Measurements from ENCODE around the gene SC5D. TPM values are rescaled to one million over a fixed set of nuclear protein-coding genes. Genes with fewer than 3 reads are reported as not detected.

The SC5D gene
- total RNA-seq, 4 donors from 2014 or later: 16.3 to 43.4 (median 29.8) TPM

DNA sequence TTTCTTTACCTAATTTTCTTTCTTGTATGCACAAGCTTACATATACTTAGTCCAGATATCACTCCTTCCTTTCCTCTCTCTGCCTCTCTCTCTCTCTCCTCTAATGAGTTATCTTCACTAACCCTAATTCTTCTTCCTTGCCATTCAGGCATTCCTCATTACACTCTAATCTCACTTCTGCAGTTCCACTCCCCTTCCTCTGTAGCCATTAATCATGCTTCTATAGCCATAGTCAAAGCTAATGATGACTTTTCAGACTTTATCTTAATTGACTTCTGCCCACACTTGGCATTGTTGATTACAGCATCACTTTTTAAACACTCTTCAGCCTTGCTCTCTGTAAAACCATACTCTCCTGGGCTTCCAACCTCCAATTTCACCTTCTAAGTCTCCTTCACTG lies 35.3 kb upstream of the SC5D start:
- H3K27me3 ChIP-seq: no peaks in the 10 kb centered on the region
- TF ChIP-seq POLR2A (IDR thresholded peaks at IDR 0.05) (no peak), EP300 (IDR thresholded peaks at IDR 0.05) (no peak), POLR2AphosphoS5 (IDR thresholded peaks at IDR 0.05) (no peak), CTCF (IDR thresholded peaks at IDR 0.05) (no peak)
- no peaks in the 10 kb centered on the region for H3K4me1 ChIP-seq
- H3K36me3 ChIP-seq: no peaks in the 10 kb centered on the region
- no peak overlapping the region for H3K4me3 ChIP-seq
- H3K9me3 ChIP-seq: no peaks in the 10 kb centered on the region
- no peak for DNase-seq (ENCODE audit: low spot score in 2 of 2)
- no peak overlapping the region for H3K27ac ChIP-seq

GRCh38 chr11:121257976-121258375 lies 34.6 kb upstream of the SC5D start:
- no peaks in the 10 kb centered on the region for H3K27me3 ChIP-seq
- DNase-seq (ENCODE audit: low spot score in 2 of 2): no peak
- no peaks in the 10 kb centered on the region for H3K9me3 ChIP-seq
- TF ChIP-seq POLR2A (IDR thresholded peaks at IDR 0.05): no peak
- no peak for TF ChIP-seq EP300 (IDR thresholded peaks at IDR 0.05)
- no peak for TF ChIP-seq POLR2AphosphoS5 (IDR thresholded peaks at IDR 0.05)
- TF ChIP-seq CTCF (IDR thresholded peaks at IDR 0.05): no peak
- H3K4me1 ChIP-seq: no peaks in the 10 kb centered on the region
- WGBS: 61% methylated on average over 1 of the region's 1 CpG
- H3K27ac ChIP-seq: no peak overlapping the region
- H3K36me3 ChIP-seq: no peaks in the 10 kb centered on the region
- no peak overlapping the region for H3K4me3 ChIP-seq

- no peaks in the 10 kb centered on the region for H3K36me3 ChIP-seq
- peaks cover 13% of the 10 kb centered on the region for H3K27me3 ChIP-seq
- H3K27ac ChIP-seq: no peak overlapping the region
- H3K4me3 ChIP-seq: no peak overlapping the region
- H3K9me3 ChIP-seq: no peaks in the 10 kb centered on the region
- no peak for DNase-seq (ENCODE audit: low spot score in 2 of 2)
- no peaks in the 10 kb centered on the region for H3K4me1 ChIP-seq
- 90% methylated on average over 4 of the region's 6 CpGs for WGBS
- TF ChIP-seq EP300 (IDR thresholded peaks at IDR 0.05): no peak
- TF ChIP-seq POLR2AphosphoS5 (IDR thresholded peaks at IDR 0.05): no peak
- no peak for TF ChIP-seq CTCF (IDR thresholded peaks at IDR 0.05)
- TF ChIP-seq POLR2A (IDR thresholded peaks at IDR 0.05): no peak
These were observed 27.0 kb upstream of the SC5D start for GRCh38 chr11:121265586-121265985.

GRCh38 chr11:121268581-121268980 lies 24.0 kb upstream of the SC5D start:
- Histone ChIP-seq H3K27ac (no peak overlapping the region), H3K27me3 (peaks cover 13% of the 10 kb centered on the region)
- TF ChIP-seq EP300 (IDR thresholded peaks at IDR 0.05) (no peak), CTCF (IDR thresholded peaks at IDR 0.05) (no peak), POLR2A (IDR thresholded peaks at IDR 0.05) (no peak), POLR2AphosphoS5 (IDR thresholded peaks at IDR 0.05) (no peak)

DNA sequence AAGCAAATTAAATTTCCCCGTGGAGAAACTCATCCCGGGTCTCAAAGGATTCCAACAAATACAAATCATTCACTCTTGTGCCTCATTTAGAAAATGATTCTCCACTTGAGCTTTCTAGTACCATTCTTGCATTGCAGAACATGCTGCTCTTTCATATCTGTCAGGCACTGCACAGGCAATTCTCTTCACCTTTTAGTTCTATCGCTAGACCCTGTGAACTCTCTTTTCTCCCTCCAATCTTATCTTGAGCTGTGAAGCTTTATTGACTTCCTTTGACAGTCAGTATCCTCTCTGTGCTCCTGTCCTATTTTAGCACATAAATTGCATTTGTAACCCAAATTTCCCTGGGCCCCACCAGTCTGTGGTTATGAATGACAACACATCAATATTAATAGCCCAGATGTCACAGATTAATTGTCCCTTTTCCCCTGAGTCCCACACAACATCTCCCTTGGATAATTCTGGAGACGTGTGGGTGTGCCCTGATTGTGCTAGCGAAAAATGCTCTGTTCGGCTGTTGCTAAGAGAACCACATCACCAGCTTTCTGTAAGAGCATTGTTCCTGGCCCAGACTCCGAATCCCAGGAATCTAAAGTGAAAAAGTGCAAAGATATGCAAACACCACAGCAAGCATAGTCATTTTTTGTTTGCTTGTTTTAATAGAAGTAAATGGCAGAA lies 22.4 kb upstream of the SC5D start:
- Histone ChIP-seq H3K4me3 (no peak overlapping the region), H3K36me3 (no peaks in the 10 kb centered on the region), H3K4me1 (no peaks in the 10 kb centered on the region), H3K27ac (no peak overlapping the region), H3K9me3 (no peaks in the 10 kb centered on the region), H3K27me3 (peaks cover 13% of the 10 kb centered on the region)
- WGBS: 51% methylated on average over 7 of the region's 7 CpGs
- no peak for DNase-seq (ENCODE audit: low spot score in 2 of 2)
- TF ChIP-seq CTCF (IDR thresholded peaks at IDR 0.05) (no peak), POLR2AphosphoS5 (IDR thresholded peaks at IDR 0.05) (no peak), EP300 (IDR thresholded peaks at IDR 0.05) (no peak), POLR2A (IDR thresholded peaks at IDR 0.05) (no peak)

More at GRCh38 chr11:121268581-121268980, 24.0 kb upstream of the SC5D start:
- Histone ChIP-seq H3K36me3 (no peaks in the 10 kb centered on the region), H3K4me3 (no peak overlapping the region), H3K4me1 (no peaks in the 10 kb centered on the region), H3K9me3 (no peaks in the 10 kb centered on the region)
- 19% methylated on average over 2 of the region's 2 CpGs for WGBS
- DNase-seq (ENCODE audit: low spot score in 2 of 2): no peak
